Vagina (tissue), 2 donors: ENCODE measurements around the gene ANO9.

Source experiments
- POLR2A ChIP-seq, 2 donors: fragments of 450-650 bp; IDR thresholded peaks; one replicate each; pipeline ENCODE4 v1.6.1; 2017; ENCODE audit warnings: antibody characterized with exemption in 2 of 2, mild to moderate bottlenecking in 2 of 2, moderate library complexity in 2 of 2
- TF ChIP-seq, protein P1 (sequence below), 3 experiments: fragments of 450-650 bp in 2 of 3; fragments of 200-600 bp in 1 of 3; sonication (generic) in 1 of 3; IDR thresholded peaks; one replicate each; pipeline ENCODE4 v1.5.1; 2017 to 2019; ENCODE audit warnings: antibody characterized with exemption in 3 of 3, mild to moderate bottlenecking in 2 of 3, moderate library complexity in 2 of 3

DNA sequence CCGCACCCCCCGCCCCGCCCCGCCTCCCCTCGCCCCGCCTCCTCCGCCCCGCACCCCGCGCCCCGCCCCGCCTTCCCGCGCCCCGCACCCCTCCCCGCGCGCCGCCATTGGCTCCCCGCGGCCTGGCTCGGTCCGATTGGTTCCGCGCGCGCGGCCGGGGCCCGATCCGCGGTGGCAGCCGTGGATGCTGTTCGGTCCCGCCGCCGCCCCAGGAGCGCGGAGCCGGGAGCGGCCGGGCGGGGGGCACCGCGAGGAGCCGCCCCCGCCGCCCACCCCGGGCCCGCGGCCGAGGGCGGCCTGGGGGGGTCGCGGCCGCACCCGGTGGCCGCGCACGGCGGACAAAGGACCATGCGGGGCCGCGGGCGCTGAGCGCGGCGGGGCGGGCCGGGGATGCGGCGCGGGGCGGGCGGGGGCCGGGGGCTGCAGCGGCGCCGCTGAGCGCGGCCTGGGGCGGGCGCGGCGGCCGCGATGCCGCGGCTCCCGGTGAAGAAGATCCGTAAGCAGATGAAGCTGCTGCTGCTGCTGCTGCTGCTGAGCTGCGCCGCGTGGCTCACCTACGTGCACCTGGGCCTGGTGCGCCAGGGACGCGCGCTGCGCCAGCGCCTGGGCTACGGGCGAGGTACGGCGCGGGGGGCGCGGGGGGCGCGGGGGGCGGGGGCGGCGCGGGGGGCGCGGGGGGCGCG lies 72.3 kb downstream of the ANO9 start, which contains the start of gene B4GALNT4:
- TF ChIP-seq, protein P1, sequence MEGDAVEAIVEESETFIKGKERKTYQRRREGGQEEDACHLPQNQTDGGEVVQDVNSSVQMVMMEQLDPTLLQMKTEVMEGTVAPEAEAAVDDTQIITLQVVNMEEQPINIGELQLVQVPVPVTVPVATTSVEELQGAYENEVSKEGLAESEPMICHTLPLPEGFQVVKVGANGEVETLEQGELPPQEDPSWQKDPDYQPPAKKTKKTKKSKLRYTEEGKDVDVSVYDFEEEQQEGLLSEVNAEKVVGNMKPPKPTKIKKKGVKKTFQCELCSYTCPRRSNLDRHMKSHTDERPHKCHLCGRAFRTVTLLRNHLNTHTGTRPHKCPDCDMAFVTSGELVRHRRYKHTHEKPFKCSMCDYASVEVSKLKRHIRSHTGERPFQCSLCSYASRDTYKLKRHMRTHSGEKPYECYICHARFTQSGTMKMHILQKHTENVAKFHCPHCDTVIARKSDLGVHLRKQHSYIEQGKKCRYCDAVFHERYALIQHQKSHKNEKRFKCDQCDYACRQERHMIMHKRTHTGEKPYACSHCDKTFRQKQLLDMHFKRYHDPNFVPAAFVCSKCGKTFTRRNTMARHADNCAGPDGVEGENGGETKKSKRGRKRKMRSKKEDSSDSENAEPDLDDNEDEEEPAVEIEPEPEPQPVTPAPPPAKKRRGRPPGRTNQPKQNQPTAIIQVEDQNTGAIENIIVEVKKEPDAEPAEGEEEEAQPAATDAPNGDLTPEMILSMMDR (IDR thresholded peaks at IDR 0.05), result no peak
- no peak for TF ChIP-seq POLR2A (IDR thresholded peaks at IDR 0.05)
